ENCODE data around the gene NRXN3.

- no peak for TF ChIP-seq EZH2 (IDR thresholded peaks at IDR 0.05; ENCODE audit: borderline replicate concordance, insufficient read depth, low read depth, low read length, poor library complexity, severe bottlenecking)
- TF ChIP-seq CTCF (IDR thresholded peaks at IDR 0.05): no peak
Observed at GRCh38 chr14:78785265-78785664, 615.1 kb downstream of the NRXN3 start.
